Transverse colon (tissue), 4 donors: ENCODE results near the gene PRRT4. TPM values are rescaled to one million over a fixed set of nuclear protein-coding genes. Genes with fewer than 3 reads are reported as not detected.

Experiments used
- DNase-seq: peaks from one replicate; pipeline ENCODE4 v3.0.0-alpha.2; 2019
- H3K27ac ChIP-seq, 4 donors: fragments of 200-600 bp; sonication (generic); 2 replicates each; pipeline ENCODE4 v1.5.1; 2016 to 2018; ENCODE audit warnings: inconsistent platforms in 4 of 4
- H3K27me3 ChIP-seq: fragments of 200-600 bp; sonication (generic); 2 replicates; pipeline ENCODE4 v1.5.1; 2017; ENCODE audit warnings: inconsistent platforms
- H3K36me3 ChIP-seq, 4 donors: fragments of 200-600 bp; sonication (generic); 2 replicates each; pipeline ENCODE4 v1.5.1; 2017 to 2019; ENCODE audit warnings: inconsistent platforms in 4 of 4
- H3K4me1 ChIP-seq, 4 donors: fragments of 200-600 bp; sonication (generic); 2 replicates each; pipeline ENCODE4 v1.5.1; 2017 to 2020; ENCODE audit warnings: inconsistent platforms in 4 of 4
- H3K4me3 ChIP-seq, 4 donors: fragments of 200-600 bp; sonication (generic); 1 replicate in 1 of 4; 2 replicates in 3 of 4; pipeline versions ENCODE4 v1.5.1 to v1.6.1; 2017 to 2019; ENCODE audit warnings: inconsistent platforms in 4 of 4
- H3K9me3 ChIP-seq, 2 donors: fragments of 200-600 bp; sonication (generic); 2 replicates each; pipeline ENCODE4 v1.5.1; 2017 to 2019; ENCODE audit warnings: inconsistent platforms in 2 of 2
- EP300 ChIP-seq: sonication (generic); formaldehyde crosslinking; IDR thresholded peaks from one replicate; pipeline ENCODE4 v1.6.1; 2017; ENCODE audit warnings: antibody characterized with exemption, low read depth
- POLR2A ChIP-seq: fragments of 450-650 bp; IDR thresholded peaks from one replicate; pipeline ENCODE4 v1.6.1; 2016; ENCODE audit warnings: antibody characterized with exemption, mild to moderate bottlenecking, moderate library complexity
- POLR2AphosphoS5 ChIP-seq, 3 donors: sonication (generic); formaldehyde crosslinking; IDR thresholded peaks; one replicate each; pipeline ENCODE4 v1.6.1; 2016; ENCODE audit warnings: antibody characterized with exemption in 3 of 3
- WGBS, 2 donors: methylation state at CpG; one replicate each; pipeline ENCODE4 v1.1.5; 2018; ENCODE audit warnings: low coverage in 1 of 2; 5-methylcytosine and 5-hydroxymethylcytosine counted together
- in situ Hi-C, 4 donors: fragments of 200-750 bp; cut with MboI; loops; one replicate each; pipeline versions ENCODE4 v1.15.0 to v1.15.1; 2017; ENCODE audit warnings: low sequenced_read_pairs in 3 of 4, low pct_ligation_motif_present in 1 of 4, low pct_unique_long_range_greater_than_20kb in 1 of 4
- intact Hi-C: fragments of 100-400 bp; cut with DNase I; formaldehyde crosslinking; loops from one replicate; pipeline ENCODE4 v1.15.1; 2023; ENCODE audit warnings: low total_unique reads
- total RNA-seq, 4 donors: library from RNA; depleted of rRNA; stranded (reverse); fragments of >200 nt; gene quantifications; one replicate each; pipeline ENCODE4 v1.1.0, GENCODE V29; 2016
- TF ChIP-seq, protein P1 (sequence below), 5 experiments: fragments of 200-600 bp in 3 of 5; fragments of 450-650 bp in 2 of 5; sonication (generic) in 3 of 5; IDR thresholded peaks; 1 replicate in 2 of 5; 2 replicates in 3 of 5; pipeline ENCODE4 v1.5.1; 2016 to 2017; ENCODE audit warnings: antibody characterized with exemption in 5 of 5, inconsistent platforms in 3 of 5, mild to moderate bottlenecking in 2 of 5, moderate library complexity in 1 of 5

PRRT4 gene
- total RNA-seq, 4 donors from 2014 or later: 0.16 to 0.41 TPM; not detected in 2

DNA sequence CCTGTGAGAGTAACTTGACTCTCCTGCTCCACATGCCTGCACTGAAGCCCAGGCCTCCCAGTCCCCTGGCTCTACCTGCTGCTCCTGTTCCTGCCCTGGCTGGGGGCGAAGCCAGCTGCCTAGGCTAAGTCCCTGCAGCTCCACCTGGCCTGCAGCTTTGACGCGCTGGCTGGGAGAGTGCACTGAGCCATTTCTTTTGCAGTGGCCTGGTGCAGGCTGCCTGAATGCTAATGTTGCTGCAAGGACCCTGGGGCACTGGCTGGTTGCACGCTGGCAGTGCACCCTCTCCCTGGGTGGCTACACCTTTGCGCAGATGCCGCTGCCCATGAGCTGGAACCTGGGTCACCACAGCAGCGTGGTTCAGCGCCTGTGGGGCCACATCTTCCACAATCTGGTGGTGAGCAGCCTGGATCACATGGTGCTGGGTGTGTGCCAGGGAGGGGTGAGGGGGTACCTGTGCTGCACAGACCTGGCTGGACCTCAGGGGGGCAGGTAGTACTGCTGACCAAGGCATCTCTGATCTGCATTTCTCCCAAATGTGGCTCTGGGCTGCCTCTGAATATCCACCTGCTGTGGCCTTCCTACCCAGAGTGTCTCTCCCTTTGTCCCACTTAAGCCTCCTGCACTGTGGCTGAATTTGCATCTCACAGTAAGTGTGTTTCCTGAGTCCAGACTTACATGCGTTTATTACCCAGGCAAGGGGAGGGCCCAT, 28.3 kb upstream of the PRRT4 start:
- in situ Hi-C loops: no loop called here

DNA sequence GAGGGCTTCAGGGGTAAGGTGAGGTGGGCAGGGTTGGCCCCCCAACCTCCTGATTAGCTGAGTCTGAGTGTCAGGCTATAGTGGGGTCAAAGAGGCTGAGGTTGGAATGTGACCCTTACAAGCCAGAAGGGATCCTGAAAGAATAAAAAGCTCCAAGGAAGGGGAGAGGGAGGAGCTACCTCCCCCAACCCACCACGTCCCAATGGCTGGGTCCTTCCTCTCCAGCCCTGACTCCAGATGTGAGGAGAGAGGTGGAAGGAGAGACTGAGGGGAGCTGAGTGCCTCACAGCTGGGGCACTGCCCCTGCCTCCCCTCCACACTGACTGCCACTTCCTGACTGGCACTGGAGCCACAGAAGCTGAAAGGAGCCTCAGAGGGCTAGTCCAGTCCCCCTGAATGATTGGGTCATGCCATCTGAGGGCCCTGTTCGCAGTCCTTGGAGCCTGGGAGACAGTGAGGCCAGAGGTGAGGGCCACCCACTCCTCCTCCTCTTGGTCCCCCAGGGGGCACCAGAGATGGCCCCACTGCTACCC, 27.7 kb upstream of the PRRT4 start:
- Histone ChIP-seq H3K9me3 (no peaks in the 10 kb centered on the region), H3K4me1 (peaks cover 0 to 6% (median 1%) of the 10 kb centered on the region in 4 donors), H3K27ac (no peak overlapping the region), H3K27me3 (peaks cover 8% of the 10 kb centered on the region), H3K36me3 (no peaks in the 10 kb centered on the region), H3K4me3 (no peak overlapping the region)
- DNase-seq: no peak
- 49% methylated on average over 2 of the region's 2 CpGs; no CpG with 5 or more reads in 1 of the 2 donors for WGBS, 2 donors
- TF ChIP-seq POLR2A (no peak), POLR2AphosphoS5 (IDR thresholded peaks at IDR 0.05) (no peak)
- in situ Hi-C loops: no loop called here
- intact Hi-C loops: loop anchor here (2.0 kb wide), 1 partner anchor 42 kb away; no protein-coding TSS in a partner anchor

More for the DNA sequence above, 28.3 kb upstream of the PRRT4 start:
- H3K27me3 ChIP-seq: peaks cover 8% of the 10 kb centered on the region
- no peak overlapping the region for H3K27ac ChIP-seq
- intact Hi-C loops: loop anchor here (2.0 kb wide), 1 partner anchor 43 kb away; no protein-coding TSS in a partner anchor
- H3K36me3 ChIP-seq: no peaks in the 10 kb centered on the region
- 73% methylated on average over 8 of the region's 9 CpGs; no CpG with 5 or more reads in 1 of the 2 donors for WGBS, 2 donors
- peaks cover 0 to 6% (median 1%) of the 10 kb centered on the region in 4 donors for H3K4me1 ChIP-seq
- TF ChIP-seq EP300: no peak
- TF ChIP-seq, protein P1, sequence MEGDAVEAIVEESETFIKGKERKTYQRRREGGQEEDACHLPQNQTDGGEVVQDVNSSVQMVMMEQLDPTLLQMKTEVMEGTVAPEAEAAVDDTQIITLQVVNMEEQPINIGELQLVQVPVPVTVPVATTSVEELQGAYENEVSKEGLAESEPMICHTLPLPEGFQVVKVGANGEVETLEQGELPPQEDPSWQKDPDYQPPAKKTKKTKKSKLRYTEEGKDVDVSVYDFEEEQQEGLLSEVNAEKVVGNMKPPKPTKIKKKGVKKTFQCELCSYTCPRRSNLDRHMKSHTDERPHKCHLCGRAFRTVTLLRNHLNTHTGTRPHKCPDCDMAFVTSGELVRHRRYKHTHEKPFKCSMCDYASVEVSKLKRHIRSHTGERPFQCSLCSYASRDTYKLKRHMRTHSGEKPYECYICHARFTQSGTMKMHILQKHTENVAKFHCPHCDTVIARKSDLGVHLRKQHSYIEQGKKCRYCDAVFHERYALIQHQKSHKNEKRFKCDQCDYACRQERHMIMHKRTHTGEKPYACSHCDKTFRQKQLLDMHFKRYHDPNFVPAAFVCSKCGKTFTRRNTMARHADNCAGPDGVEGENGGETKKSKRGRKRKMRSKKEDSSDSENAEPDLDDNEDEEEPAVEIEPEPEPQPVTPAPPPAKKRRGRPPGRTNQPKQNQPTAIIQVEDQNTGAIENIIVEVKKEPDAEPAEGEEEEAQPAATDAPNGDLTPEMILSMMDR (IDR thresholded peaks at IDR 0.05): no peak
- no peak for TF ChIP-seq POLR2A
- no peak for TF ChIP-seq POLR2AphosphoS5 (IDR thresholded peaks at IDR 0.05)
- DNase-seq: no peak
- no peak overlapping the region for H3K4me3 ChIP-seq
- no peaks in the 10 kb centered on the region for H3K9me3 ChIP-seq

DNA sequence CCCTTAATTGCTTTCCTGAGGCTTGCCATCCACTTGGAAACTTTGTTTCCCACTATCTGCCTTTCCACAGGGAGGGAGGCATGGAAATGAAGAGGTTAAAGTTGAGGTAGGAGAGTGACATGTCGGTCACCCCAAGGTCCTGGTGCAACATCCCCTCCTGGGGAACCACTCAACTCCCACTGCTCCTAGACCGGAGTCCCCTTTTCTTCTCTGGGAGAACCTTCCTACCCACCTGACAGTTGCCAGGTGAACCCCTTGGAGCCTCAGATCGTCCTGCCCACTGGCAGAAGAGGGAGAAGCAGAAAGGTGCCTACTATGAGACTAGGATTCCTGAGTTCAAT, 26.6 kb upstream of the PRRT4 start:
- in situ Hi-C loops: no loop called here

DNA sequence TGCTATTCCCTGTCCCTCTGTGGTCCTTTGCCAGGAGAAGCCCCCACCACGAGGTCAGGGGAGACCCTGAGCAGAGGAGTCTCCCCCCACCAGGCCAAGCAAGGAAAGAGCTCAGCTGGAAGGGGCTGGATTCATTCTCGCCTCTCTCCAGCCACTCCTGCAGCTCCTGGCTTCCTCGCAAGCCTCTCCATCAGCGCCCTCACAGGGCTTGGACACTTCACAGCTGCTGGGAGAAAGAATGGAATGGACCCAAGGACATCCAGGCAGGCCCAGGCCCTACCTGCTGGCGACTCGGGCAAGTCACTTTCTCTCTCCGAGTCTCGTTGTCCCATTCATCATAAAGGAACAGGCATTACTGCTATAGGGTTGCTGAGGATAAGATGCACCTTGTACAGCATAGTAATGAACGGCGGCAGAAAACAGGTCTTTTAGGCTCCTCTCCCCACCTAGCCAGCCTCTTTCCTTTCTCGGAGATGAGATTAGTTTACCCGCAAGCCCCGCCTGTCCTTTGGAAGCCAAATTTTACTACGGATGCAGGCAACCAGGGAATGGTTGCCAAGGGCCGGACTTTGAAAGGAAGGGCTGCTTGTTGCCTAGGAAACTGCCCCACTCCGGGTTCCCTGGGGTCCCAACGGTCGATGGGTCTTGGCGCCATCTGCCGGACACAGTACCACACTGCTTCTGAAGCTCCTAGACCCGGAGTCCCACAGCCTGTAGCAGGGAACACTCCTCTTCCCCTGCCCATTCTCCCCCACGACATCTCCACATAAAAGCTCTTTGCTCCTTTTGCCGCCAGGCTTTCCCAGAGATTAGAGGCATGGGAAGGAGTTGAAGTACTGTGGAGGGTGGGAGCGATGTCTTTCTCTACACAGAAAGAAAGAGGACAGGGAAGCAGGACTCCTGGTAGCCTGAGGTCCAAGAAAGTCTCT, 26.0 kb upstream of the PRRT4 start:
- H3K9me3 ChIP-seq: no peaks in the 10 kb centered on the region
- no peak overlapping the region for H3K4me3 ChIP-seq
- TF ChIP-seq, protein P1 (IDR thresholded peaks at IDR 0.05): peak; percentile 73 to 84 (median 80)
- no peak for TF ChIP-seq POLR2A
- H3K27me3 ChIP-seq: peaks cover 8% of the 10 kb centered on the region
- WGBS, 2 donors: 30 to 67% methylated on average over 2 to 24 of the region's 24 CpGs
- no peak overlapping the region for H3K27ac ChIP-seq
- H3K36me3 ChIP-seq: no peaks in the 10 kb centered on the region
- in situ Hi-C loops (no loop called here), intact Hi-C loops (loop anchor here (2.0 kb wide), 1 partner anchor 41 kb away; no protein-coding TSS in a partner anchor)
- DNase-seq: peak; percentile 75
- H3K4me1 ChIP-seq: peaks cover 0 to 6% (median 1%) of the 10 kb centered on the region in 4 donors

More for the DNA sequence above, 26.6 kb upstream of the PRRT4 start:
- Histone ChIP-seq H3K9me3 (no peaks in the 10 kb centered on the region), H3K4me1 (peaks cover 0 to 6% (median 1%) of the 10 kb centered on the region in 4 donors), H3K27ac (no peak overlapping the region), H3K36me3 (no peaks in the 10 kb centered on the region), H3K27me3 (peaks cover 8% of the 10 kb centered on the region), H3K4me3 (no peak overlapping the region)
- DNase-seq: no peak
- TF ChIP-seq EP300 (no peak), POLR2AphosphoS5 (IDR thresholded peaks at IDR 0.05) (no peak), POLR2A (no peak)
- TF ChIP-seq, protein P1 (IDR thresholded peaks at IDR 0.05): no peak
- WGBS, 2 donors: 56% methylated on average over 3 of the region's 3 CpGs; no CpG with 5 or more reads in 1 of the 2 donors
- intact Hi-C loops: loop anchor here (2.0 kb wide), 1 partner anchor 41 kb away; no protein-coding TSS in a partner anchor
